GM12801 (cell line): ENCODE data around the gene ALDH1L2.

Experiments used
- CTCF ChIP-seq: IDR thresholded peaks from one replicate; pipeline ENCODE4 v1.5.1; 2011; ENCODE audit warnings: control low read depth; ENCODE audit not compliant: insufficient read length; ENCODE audit errors: extremely low read depth

ALDH1L2 gene

GRCh38 chr12:104994336-104994735 lies 89.9 kb downstream of the ALDH1L2 start:
- no peak for TF ChIP-seq CTCF

- no peak for TF ChIP-seq CTCF
Observed at GRCh38 chr12:104991565-104992128, 92.6 kb downstream of the ALDH1L2 start.

GRCh38 chr12:104990950-104991349 lies 93.3 kb downstream of the ALDH1L2 start:
- no peak for TF ChIP-seq CTCF

DNA sequence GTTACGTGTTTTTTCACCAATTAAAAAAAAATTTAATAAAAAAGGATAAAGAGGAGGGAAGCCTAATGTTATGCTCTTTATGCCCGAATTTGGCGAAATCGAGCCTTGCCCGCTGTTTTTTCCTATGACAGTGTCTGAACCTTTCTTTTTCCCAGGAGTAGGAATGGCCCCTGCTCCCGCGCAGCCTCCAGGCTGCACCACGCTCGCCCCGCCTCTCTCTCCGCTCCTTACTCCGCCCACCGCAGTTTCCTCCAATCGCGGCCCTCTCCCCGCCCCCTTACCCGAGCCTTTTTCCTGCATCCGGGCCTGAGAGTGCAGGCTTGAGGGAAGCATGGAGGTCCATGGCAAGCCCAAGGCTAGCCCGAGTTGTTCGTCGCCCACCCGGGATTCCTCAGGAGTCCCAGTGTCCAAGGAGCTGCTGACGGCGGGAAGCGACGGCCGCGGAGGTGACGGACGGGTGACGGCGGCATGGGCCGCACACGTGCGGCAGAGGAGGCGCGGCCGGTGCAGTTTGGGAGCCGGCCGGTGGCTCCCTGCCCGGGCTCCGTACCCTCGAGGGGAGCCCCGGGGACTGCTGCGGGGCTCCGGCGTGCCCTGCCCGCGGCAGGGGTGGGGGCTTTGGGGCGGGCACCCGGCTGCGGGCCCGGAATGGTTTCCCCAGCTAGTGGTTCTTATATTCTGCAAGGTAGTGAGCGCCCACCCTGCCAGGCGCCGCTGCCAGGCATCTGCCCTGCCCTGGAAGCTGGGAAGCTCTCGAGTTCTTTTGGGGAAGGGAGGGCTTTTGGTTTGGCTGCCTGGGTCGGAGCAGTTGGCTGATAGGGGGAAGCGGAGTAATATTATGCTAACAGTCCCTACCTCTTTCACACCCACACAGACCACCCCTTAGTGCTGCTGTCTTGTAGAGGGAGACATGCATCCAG lies 98.0 kb downstream of the ALDH1L2 start, which contains the start of gene NOPCHAP1:
NOPCHAP1 (plus strand) TSS at position 295 of the 920 bp plus-strand sequence; CDS start at position 332, 37 bp downstream.
- TF ChIP-seq CTCF, result no peak

GRCh38 chr12:104985206-104985605 lies 99.1 kb downstream of the ALDH1L2 start:
- no peak for TF ChIP-seq CTCF

GRCh38 chr12:104976703-104977102 lies 107.6 kb downstream of the ALDH1L2 start:
- TF ChIP-seq CTCF, result no peak

- TF ChIP-seq CTCF, result no peak
Observed at GRCh38 chr12:104975587-104976343, 108.5 kb downstream of the ALDH1L2 start.
